ENCODE measurements around the gene LGALS3.

DNA sequence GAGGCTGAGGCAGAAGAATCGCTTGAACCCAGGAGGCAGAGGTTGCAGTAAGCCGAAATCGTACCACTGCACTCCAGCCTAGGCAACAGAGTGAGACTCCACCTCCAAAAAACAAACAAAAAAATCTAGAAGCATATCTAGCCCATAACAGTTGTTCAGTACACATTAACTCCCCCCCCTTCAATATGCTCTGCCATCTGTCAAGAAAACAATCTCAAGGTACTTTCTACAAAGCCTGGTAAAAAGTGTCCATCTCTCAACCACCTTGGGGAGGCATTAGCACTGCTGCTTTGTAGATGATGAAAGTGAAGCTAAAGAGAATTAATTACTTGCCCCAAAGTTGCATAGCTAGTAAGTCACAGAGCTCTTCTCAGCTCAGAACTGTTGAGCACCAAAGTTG lies 24.9 kb downstream of the LGALS3 start:
- TF ChIP-seq FOXA1 (IDR thresholded peaks at IDR 0.05) (no peak), BHLHE40 (IDR thresholded peaks at IDR 0.05; ENCODE audit: borderline replicate concordance) (no peak), SUZ12 (IDR thresholded peaks at IDR 0.05) (no peak), CTBP1 (IDR thresholded peaks at IDR 0.05; ENCODE audit: borderline replicate concordance) (no peak), ELF4 (IDR thresholded peaks at IDR 0.05) (no peak), SP1 (IDR thresholded peaks at IDR 0.05) (no peak), FOXK2 (IDR thresholded peaks at IDR 0.05) (no peak), L3MBTL2 (conservative IDR thresholded peaks at IDR 0.05) (no peak), PKNOX1 (IDR thresholded peaks at IDR 0.05) (no peak), ARNT (IDR thresholded peaks at IDR 0.05) (no peak), NFRKB (IDR thresholded peaks at IDR 0.05) (no peak), LEF1 (IDR thresholded peaks at IDR 0.05; ENCODE audit: borderline replicate concordance) (no peak)
